GM19099 (cell line): ENCODE data around the gene PATL2.

Source experiments
- POLR2A ChIP-seq: IDR thresholded peaks from 3 replicates; pipeline ENCODE4 v1.6.1; 2011; ENCODE audit warnings: low read depth; ENCODE audit not compliant: insufficient read length; ENCODE audit errors: extremely low read depth

PATL2 gene

DNA sequence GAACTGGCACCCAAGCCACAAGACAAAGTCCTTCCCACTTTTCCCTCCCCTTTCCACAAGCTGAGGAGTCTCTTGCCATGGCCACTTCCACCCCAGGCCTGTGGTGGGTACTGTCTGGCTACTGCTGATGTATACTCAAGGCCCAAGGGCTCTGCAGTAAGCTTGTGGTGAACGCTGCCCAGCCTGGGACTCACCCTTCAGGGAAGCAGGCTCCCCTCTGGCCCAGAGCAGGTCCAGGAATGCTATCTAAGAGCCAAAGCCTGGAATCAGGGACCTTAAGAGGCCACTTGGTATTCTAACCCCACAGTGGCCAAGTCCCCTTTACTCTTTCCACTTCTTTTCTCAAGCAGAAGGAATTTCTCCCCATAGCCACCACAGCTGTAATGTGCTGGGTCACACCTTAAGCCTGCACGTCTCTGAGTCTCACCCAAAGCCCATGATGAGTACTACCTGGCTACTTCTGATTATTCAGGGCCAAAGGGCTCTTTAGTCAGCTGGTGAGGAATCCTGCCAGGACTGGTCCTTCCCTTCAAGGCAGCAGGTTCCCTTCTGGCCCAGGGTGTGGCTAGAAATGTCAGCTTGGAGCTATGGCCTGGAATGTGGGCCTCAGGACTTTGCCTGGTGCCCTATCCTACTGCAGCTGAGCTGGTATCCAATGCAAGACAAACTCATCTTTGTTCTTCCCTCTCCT lies 4.0 kb downstream of the PATL2 start:
- TF ChIP-seq POLR2A = no peak

DNA sequence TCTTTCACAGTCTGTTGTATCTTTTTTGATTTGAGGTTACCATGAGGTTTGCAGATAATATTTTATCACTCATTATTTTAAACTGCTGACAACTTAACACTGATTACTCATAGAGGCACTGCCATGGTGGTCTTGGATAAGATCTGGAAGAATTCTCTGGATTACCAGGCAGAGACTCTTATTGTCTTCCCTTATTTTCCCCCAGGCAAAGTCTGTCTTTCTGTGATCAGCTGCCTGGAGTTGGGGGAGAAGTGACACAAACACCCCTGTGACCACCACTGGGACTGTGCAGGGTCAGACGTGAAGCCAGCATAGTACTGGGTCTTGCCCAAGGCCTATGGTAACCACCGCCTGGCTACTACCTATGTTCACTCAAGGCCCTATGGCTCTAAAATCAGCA lies 4.7 kb downstream of the PATL2 start:
- no peak for TF ChIP-seq POLR2A

DNA sequence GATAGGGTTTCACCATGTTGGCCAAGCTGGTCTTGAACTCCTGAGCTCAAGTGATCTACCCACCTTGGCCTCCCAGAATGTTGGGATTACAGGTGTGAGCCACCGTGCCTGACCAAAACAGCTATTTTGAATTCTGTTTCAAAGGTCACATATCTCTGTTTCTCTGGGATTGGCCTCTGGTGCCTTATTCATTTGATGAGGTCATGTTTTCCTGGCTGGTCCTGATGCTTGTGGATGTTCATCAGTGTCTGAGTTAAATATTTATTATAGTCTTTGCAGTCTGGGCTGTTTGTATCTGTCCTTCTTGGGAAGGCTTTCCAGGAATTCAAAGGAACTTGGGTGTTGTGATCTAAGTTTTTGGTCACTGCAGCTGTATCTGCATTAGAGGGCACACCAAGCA lies 5.1 kb downstream of the PATL2 start:
- TF ChIP-seq POLR2A = no peak

DNA sequence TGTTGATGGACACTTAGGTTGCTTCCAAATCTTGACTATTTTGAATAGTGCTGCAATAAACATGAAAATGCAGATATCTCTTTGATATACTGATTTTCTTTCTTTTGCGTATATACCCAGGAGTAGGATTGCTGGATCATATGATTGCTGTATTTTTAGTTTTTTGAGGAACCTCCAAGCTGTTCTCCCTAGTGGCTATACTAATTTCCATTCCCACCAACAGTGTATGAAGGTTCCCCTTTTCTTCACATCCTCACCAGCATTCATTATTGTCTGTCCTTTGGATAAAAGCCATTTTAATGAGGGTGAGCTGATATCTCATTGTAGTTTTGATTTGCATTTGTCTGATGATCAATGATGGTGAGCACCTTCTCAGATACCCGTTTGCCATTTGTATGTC lies 12.5 kb downstream of the PATL2 start:
- no peak for TF ChIP-seq POLR2A

DNA sequence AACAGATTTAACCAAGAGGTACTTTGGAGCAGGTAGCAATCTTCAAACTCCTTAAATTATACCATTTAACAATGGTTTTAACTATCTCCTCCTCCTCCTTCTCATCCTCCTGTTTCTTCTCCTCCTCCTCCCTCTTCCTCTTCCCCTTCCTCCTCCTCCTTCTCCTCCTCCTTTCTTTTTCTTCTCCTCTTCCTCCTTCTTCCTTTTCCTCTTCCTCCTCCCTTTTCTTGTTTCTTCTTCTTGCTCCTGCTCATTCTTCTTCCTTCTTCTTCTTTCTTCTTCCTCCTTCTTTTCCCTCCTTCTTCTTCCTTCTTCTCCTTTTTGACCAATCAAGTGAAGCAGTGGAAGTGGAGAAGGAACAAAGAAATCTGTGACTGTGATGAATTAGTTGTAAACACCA lies 14.1 kb downstream of the PATL2 start:
- no peak for TF ChIP-seq POLR2A

DNA sequence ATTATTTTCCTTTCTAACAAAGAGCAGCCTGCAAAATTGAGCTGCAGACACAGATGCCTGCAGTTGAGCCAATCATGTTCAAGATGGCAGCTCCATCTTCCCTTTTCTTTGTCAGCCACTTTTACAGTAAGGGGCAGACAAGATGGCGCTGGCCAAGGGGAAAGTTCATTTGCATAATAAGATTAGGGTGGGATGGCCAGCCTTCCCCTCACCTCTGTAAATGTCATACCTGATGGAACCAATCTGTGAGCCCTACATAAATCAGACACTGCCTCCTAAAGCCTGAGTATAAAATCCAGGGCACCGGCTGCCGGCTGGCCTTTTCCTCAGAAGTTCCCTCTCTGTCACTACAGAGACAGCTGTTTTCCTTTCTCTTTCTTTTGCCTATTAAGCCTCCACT lies 15.8 kb downstream of the PATL2 start:
- TF ChIP-seq POLR2A = no peak

DNA sequence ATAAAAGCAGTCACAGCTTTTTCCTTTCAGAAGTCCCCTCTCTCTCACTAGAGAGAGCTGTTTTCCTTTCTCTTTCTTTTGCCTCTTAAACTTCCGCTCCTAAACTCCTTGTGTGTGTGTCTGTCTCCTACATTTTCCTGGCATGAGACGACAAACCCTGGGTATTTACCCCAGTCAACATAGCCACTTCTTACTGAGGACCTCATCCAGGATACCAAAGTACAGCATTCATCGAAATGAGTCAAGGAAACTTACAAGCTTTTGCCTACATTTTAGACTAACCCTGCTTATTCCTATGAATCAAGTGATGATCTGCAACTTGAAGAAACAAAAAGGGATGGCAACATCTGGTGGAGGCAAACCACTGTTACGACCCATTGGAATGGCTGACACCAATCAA lies 16.7 kb downstream of the PATL2 start:
- no peak for TF ChIP-seq POLR2A

DNA sequence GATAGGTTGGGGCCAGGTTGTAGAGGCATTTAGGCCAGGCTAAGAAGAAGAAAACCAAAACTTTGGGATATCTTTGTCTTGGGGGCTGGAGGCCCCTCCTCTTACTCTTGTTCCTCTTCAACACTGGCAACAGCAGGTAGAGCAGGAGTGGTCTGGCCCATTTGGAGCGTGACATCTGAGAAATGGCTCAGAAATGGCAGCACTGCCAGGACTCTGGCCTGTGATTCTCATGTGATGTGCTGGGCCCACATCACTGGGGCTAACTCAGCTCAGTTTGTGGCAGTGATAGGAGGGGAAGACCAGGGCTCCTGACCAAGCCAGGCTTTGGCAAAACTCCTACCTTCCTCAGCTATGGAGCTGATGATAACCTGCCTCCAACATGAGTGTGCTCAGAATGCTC lies 18.5 kb downstream of the PATL2 start:
- no peak for TF ChIP-seq POLR2A

DNA sequence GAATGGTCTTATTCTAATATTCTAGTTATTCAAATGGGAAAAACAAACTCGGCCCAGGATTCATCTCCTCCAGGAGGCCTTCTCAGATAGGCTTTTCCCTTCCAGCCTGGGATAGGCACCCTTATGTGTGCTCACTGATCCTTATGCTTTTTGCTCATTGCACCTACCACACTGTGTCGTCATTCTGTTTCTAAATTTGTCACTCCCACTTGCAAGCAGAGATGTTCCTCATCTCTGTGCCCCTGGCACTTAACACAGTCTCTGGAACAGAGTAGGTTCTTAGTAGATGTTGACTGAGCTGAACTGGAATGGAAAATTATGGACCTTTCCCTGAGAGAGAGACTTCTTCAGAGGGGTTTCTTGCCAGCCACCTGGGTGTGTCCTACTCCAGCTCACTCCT lies 28.9 kb downstream of the PATL2 start:
- TF ChIP-seq POLR2A = no peak

DNA sequence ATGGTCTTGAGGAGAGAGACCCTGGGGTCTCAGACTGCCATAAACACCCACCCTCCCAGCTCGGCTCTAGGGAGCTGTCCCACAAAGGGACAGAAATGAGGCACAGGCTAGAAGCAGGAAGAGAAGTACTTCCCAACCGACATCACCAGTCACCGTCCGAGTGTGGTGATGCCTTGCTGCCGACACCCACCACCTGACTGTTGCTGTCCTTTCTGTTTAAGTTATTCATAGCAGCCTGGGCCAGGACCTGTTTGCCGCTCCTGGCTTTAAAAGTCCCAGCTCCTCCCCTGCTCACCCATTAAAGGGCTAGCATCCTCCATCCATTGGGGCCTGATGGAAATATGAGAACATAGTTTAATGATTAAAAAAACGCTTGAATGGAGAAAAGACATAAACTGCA lies 34.4 kb downstream of the PATL2 start:
- no peak for TF ChIP-seq POLR2A

DNA sequence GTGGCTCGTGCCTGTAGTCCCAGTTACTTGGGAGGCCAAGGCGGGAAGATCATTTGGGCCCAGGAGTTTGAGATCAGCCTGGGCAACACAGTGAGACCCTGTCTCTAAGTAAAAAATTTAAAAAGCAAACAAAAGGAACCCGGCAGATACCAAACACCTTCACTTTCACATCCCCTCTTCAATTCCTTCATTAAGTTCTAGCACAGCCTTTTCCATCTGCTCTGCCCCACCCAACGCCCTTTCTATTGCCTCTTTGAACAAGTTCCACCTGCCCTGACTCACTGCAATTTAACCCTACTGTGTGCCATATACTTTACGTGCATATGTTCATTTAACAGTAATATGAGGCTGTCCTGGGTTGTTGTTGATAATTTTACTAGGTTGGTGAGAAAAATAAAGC lies 35.2 kb downstream of the PATL2 start:
- no peak for TF ChIP-seq POLR2A

DNA sequence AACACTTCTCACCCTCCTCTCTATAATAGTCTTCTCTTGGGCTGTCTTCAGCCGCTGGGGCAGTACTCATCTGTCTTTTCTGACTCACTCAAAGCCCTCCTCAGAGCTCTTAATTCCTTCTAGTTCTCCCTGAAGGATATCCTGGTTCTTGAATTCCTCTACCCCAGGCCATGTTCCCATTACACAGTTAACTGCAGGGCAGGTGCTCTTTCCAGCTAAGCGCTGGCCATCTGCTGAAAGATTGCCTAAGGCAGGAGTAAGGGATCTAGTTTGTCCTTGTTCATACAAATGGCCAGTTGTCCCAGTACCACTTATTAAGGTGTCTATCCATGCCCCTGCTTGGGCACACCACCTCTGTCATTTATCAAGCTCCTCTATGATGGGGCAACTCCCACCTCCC lies 37.5 kb downstream of the PATL2 start:
- no peak for TF ChIP-seq POLR2A

DNA sequence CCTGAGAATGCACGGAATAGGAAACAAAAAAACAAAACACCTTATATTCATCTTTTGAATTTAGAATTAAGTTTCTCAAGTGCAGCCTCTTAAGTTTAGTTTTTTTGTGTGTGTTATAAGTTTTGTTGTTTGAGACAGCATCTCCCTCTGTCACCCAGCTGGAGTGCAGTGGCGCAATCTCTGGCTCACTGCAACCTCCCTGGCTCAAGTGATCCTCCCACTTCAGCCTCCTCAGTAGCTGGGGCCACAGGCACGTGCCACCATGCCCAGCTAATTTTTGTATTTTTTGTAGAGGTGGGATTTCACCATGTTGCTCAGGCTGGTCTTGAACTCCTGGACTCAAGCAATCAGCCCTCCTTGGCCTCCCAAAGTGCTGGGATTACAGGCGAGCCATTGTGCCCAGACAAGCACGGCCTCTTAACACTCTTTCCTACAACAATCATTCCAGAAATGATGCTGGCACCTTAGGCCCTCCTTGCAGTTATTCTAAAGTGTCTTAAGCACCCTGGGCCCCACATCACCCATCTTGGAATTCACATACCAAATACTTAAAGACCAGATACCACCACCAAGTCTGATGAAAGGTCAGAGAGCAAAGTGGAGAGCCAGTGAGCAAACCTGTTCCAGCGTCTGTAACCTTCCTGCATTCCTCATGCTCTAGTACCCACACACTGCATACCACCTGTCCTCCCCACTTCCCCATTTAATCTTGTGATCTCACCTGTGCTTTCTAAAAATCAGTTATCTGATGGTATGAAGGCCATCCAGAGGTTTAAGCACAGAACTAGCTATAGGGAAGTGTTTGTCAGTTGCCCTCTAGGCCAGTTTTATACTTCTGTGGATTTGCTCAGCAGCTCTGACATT lies 40.8 kb downstream of the PATL2 start:
- TF ChIP-seq POLR2A = no peak

DNA sequence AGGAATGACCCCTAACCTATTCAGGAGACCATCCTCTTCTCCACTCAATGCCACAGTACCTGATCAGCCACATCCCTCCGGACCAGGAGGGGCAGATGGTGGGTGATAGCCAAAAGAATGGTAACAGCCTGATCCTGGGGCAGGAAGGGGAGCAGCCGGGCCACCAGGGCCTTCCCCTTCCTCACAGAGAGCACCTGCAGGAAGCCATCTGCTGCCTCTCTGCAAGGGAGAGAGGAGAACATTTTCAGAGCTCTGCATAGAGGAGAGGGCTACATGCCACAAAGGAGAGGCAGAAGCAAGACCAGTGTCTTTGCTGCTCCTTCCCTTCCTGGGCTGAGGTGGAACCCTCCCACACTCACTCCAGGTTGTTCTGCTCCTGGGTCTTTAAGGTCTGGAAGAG lies 42.2 kb downstream of the PATL2 start:
- TF ChIP-seq POLR2A = no peak

DNA sequence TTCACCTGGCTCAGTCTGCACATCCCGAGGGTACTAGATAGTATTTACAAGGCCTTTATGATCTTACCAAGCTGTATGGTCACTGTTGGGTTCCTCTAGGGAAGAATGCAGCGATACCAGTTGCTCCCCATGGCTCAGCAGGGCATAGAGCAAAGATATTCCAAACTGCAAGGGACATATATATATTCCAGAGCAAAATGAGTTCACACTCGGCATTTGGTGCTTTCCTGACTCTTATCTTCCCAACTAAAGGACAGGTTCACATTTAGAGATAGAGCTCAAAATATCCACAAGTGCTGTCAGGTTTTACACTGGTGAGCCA lies 44.1 kb downstream of the PATL2 start:
- TF ChIP-seq POLR2A = no peak

DNA sequence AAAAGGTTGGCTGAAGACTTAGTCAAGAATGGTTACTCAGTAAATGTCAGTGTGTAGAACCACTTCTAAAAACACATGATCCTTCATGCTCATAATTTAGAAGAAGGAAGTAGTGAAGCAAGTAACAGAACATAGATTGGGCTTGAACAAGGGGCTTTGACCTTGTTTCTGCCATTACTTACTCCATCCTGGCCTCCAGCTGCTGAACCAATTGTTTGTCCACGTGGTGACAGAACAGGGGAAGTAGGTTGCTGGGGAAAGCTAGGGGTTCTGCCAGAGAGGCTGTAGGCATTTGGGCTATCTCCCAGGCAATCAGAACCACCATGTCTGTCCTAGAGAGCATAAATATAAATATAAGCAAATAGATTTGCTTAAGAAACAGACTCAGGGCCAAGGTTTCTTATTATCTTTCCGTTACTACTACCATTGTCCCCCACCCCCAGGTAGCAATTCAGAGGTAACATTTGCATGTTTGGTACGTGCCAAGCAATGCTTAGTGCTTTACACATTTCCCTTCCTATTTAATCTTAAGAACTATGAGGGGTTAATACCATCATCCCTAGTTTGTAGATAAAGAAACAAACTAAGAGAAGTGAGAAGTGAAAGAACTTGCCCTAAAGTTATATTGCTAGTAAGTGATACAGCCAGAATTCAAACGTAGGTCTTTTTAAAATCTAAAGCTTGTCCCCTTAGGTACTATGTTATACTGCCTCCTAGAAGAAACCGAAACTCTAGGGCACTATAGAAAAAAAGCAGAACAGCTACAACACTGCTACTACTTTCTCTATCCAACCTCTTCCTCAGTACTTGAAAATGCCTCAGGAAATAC lies 44.7 kb downstream of the PATL2 start:
- TF ChIP-seq POLR2A = no peak
